NT2/D1 (cell line): Measurements from ENCODE around the gene PYHIN1.

Source experiments
- SUZ12 ChIP-seq: IDR thresholded peaks from 2 replicates; pipeline ENCODE4 v1.6.1; 2011; ENCODE audit not compliant: insufficient read length, insufficient read depth; ENCODE audit errors: extremely low read depth
- ZNF274 ChIP-seq: IDR thresholded peaks from 2 replicates; pipeline ENCODE4 v1.6.1; 2011; ENCODE audit warnings: mild to moderate bottlenecking, low read depth, low read length

- no peak for TF ChIP-seq SUZ12
- TF ChIP-seq ZNF274, result no peak
Observed at GRCh38 chr1:158978730-158979129, 47.4 kb downstream of the PYHIN1 start.
